ENCODE measurements around the gene TIAM2.

DNA sequence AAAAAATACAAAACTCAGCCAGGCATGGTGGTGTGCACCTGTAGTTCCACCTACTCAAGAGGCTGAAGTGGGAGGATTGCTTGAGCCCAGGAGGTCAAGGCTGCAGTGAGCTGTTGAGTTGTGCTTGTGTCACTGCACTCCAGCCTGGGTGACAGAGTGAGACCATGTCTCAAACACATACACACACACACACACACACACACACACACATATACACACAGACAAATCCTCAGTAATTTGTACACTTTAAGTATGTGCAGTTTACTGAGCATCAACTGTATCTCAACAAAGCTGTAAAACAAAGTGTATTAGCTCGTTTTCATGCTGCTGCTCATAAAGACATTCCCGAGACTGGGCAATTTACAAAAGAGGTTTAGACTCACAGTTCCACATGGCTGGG lies 311.8 kb downstream of the TIAM2 start:
- TF ChIP-seq CEBPB (IDR thresholded peaks at IDR 0.05; ENCODE audit: borderline replicate concordance in 1 of 2, low read depth in 2 of 2, low read length in 2 of 2) (no peak), MYC (IDR thresholded peaks at IDR 0.05; ENCODE audit: insufficient read depth, insufficient read length, insufficient replicate concordance, low read length, severe bottlenecking) (no peak)

Data from GM12878 (cell line).